ENCODE measurements around the gene MMP15. TPM values are rescaled to one million over a fixed set of nuclear protein-coding genes. Genes with fewer than 3 reads are reported as not detected.

Gene MMP15
- polyA plus RNA-seq, 1 donor (not counting 4 experiments of a cell fraction or from before 2014, with no cell fraction given), result 3.7 TPM

- no peak overlapping the region for H3K4me3 ChIP-seq (ENCODE audit: control insufficient read depth in 2 of 3, extremely low read depth in 1 of 3, insufficient read depth in 2 of 3, low read depth in 1 of 3, low read length in 3 of 3)
- FAIRE-seq, result no peak
- no peaks in the 10 kb centered on the region for H3K9me3 ChIP-seq (ENCODE audit: control insufficient read depth, low read depth, low read length)
- TF ChIP-seq EZH2 (IDR thresholded peaks at IDR 0.05; ENCODE audit: low read length) (no peak), CTCF (optimal IDR thresholded peaks at IDR 0.05 in 1 of 3, IDR thresholded peaks at IDR 0.05 in 1 of 3, conservative IDR thresholded peaks at IDR 0.05 in 1 of 3; ENCODE audit: extremely low read depth in 1 of 3, insufficient read depth in 2 of 3, low read length in 3 of 3) (no peak)
- dilution Hi-C loops (cut with MboI; ENCODE audit: extremely low pct_ligation_motif_present, low sequenced_read_pairs), result no loop called here
- no peak overlapping the region for H2AFZ ChIP-seq (ENCODE audit: control insufficient read depth, low read length)
- H3K36me3 ChIP-seq (ENCODE audit: control insufficient read depth in 2 of 2, extremely low read depth in 1 of 2, insufficient read depth in 2 of 2, low read length in 2 of 2), result no peaks in the 10 kb centered on the region
- no peak for DNase-seq (ENCODE audit: low read depth, low spot score)
- no peaks in the 10 kb centered on the region for H3K4me1 ChIP-seq (ENCODE audit: control insufficient read depth, extremely low read depth, insufficient read depth, low read length)
- no peaks in the 10 kb centered on the region for H3K79me2 ChIP-seq (ENCODE audit: control insufficient read depth, insufficient read depth, low read length)
- H3K9ac ChIP-seq (ENCODE audit: control insufficient read depth, extremely low read depth, insufficient read depth, low read length), result no peak overlapping the region
- H4K20me1 ChIP-seq (ENCODE audit: control insufficient read depth, extremely low read depth, insufficient read depth, low read length), result no peaks in the 10 kb centered on the region
- H3K9me1 ChIP-seq (ENCODE audit: control insufficient read depth, extremely low read depth, insufficient read depth, low read length), result no peaks in the 10 kb centered on the region
- peaks cover 4% of the 10 kb centered on the region for H3K27me3 ChIP-seq (ENCODE audit: control insufficient read depth, extremely low read depth, insufficient read depth, low read length)
- H3K4me2 ChIP-seq (ENCODE audit: control insufficient read depth, extremely low read depth, insufficient read depth, low read depth, low read length), result no peak overlapping the region
- no peak overlapping the region for H3K27ac ChIP-seq (ENCODE audit: control insufficient read depth, insufficient read depth, low read length)
These were observed 60.2 kb downstream of the MMP15 start for GRCh38 chr16:58085584-58086251.

GRCh38 chr16:58086381-58087208 is 61.0 kb downstream of the MMP15 start:
- FAIRE-seq (no peak), DNase-seq (ENCODE audit: low read depth, low spot score) (no peak)
- Histone ChIP-seq H3K79me2 (ENCODE audit: control insufficient read depth, insufficient read depth, low read length) (no peaks in the 10 kb centered on the region), H3K4me2 (ENCODE audit: control insufficient read depth, extremely low read depth, insufficient read depth, low read depth, low read length) (no peak overlapping the region), H3K9me3 (ENCODE audit: control insufficient read depth, low read depth, low read length) (no peaks in the 10 kb centered on the region), H3K9ac (ENCODE audit: control insufficient read depth, extremely low read depth, insufficient read depth, low read length) (no peak overlapping the region), H3K4me1 (ENCODE audit: control insufficient read depth, extremely low read depth, insufficient read depth, low read length) (no peaks in the 10 kb centered on the region), H3K36me3 (ENCODE audit: control insufficient read depth in 2 of 2, extremely low read depth in 1 of 2, insufficient read depth in 2 of 2, low read length in 2 of 2) (no peaks in the 10 kb centered on the region), H3K4me3 (ENCODE audit: control insufficient read depth in 2 of 3, extremely low read depth in 1 of 3, insufficient read depth in 2 of 3, low read depth in 1 of 3, low read length in 3 of 3) (no peak overlapping the region), H2AFZ (ENCODE audit: control insufficient read depth, low read length) (no peak overlapping the region), H3K27ac (ENCODE audit: control insufficient read depth, insufficient read depth, low read length) (no peak overlapping the region), H4K20me1 (ENCODE audit: control insufficient read depth, extremely low read depth, insufficient read depth, low read length) (no peaks in the 10 kb centered on the region), H3K9me1 (ENCODE audit: control insufficient read depth, extremely low read depth, insufficient read depth, low read length) (no peaks in the 10 kb centered on the region), H3K27me3 (ENCODE audit: control insufficient read depth, extremely low read depth, insufficient read depth, low read length) (peaks cover 4% of the 10 kb centered on the region)
- TF ChIP-seq EZH2 (IDR thresholded peaks at IDR 0.05; ENCODE audit: low read length), result no peak
- no peak for TF ChIP-seq CTCF (optimal IDR thresholded peaks at IDR 0.05 in 1 of 3, IDR thresholded peaks at IDR 0.05 in 1 of 3, conservative IDR thresholded peaks at IDR 0.05 in 1 of 3; ENCODE audit: extremely low read depth in 1 of 3, insufficient read depth in 2 of 3, low read length in 3 of 3)
- dilution Hi-C loops (cut with MboI; ENCODE audit: extremely low pct_ligation_motif_present, low sequenced_read_pairs), result no loop called here

Data from keratinocyte (primary cell).